D721Med (cell line): ENCODE measurements around the gene SYNE3.

ENCODE experiments used
- DNase-seq: peaks from one replicate; pipeline ENCODE4 v3.0.0; 2011; ENCODE audit warnings: low spot score; ENCODE audit not compliant: insufficient read length
- FAIRE-seq: peaks from 2 replicates; lab custom pipeline; 2011; peaks lifted over from hg19 to GRCh38; lab: Jason Lieb, UNC
- TF ChIP-seq, protein P1 (sequence below): IDR thresholded peaks from 2 replicates; pipeline ENCODE4 v1.5.1; 2012; ENCODE audit warnings: mild to moderate bottlenecking, control low read depth; ENCODE audit not compliant: insufficient read depth; ENCODE audit errors: missing control alignments

Gene SYNE3

GRCh38 chr14:95523051-95523814 lies 6.8 kb upstream of the SYNE3 start:
- TF ChIP-seq, protein P1, sequence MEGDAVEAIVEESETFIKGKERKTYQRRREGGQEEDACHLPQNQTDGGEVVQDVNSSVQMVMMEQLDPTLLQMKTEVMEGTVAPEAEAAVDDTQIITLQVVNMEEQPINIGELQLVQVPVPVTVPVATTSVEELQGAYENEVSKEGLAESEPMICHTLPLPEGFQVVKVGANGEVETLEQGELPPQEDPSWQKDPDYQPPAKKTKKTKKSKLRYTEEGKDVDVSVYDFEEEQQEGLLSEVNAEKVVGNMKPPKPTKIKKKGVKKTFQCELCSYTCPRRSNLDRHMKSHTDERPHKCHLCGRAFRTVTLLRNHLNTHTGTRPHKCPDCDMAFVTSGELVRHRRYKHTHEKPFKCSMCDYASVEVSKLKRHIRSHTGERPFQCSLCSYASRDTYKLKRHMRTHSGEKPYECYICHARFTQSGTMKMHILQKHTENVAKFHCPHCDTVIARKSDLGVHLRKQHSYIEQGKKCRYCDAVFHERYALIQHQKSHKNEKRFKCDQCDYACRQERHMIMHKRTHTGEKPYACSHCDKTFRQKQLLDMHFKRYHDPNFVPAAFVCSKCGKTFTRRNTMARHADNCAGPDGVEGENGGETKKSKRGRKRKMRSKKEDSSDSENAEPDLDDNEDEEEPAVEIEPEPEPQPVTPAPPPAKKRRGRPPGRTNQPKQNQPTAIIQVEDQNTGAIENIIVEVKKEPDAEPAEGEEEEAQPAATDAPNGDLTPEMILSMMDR, result no peak
- FAIRE-seq (no peak), DNase-seq (no peak)

GRCh38 chr14:95522556-95522955 lies 6.1 kb upstream of the SYNE3 start:
- TF ChIP-seq, protein P1, result no peak
- FAIRE-seq (no peak), DNase-seq (no peak)

GRCh38 chr14:95522116-95522515 lies 5.7 kb upstream of the SYNE3 start:
- no peak for DNase-seq
- no peak for FAIRE-seq
- TF ChIP-seq, protein P1, result no peak

DNA sequence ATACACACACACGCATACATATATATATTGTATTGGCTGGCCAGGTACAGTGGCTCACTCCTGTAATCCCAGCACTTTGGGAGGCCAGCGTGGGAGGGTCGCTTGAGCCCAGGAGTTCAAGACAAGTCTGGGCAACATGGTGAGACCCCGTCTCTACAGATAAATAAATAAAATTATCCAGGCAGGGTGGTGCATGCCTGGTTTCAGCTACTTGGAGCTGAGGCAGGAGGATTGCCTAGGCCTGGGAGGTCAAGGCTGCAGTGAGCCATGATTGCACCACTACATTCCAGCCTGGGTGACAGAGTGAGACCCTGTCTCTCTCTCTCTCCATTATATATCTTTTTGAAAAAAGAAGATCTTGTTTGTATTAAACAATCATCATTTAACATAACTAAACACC lies 4.6 kb upstream of the SYNE3 start:
- TF ChIP-seq, protein P1, result no peak
- DNase-seq (no peak), FAIRE-seq (no peak)

GRCh38 chr14:95520346-95520745 lies 3.9 kb upstream of the SYNE3 start:
- TF ChIP-seq, protein P1, result no peak
- DNase-seq, result no peak
- FAIRE-seq, result no peak

- FAIRE-seq (no peak), DNase-seq (no peak)
- TF ChIP-seq, protein P1, result no peak
Measured at GRCh38 chr14:95519699-95520098, 3.2 kb upstream of the SYNE3 start.

- DNase-seq (no peak), FAIRE-seq (no peak)
- TF ChIP-seq, protein P1, result no peak
Measured at GRCh38 chr14:95518045-95518751, 1.7 kb upstream of the SYNE3 start.
